Measurements from ENCODE around the gene ANKDD1A. TPM values are rescaled to one million over a fixed set of nuclear protein-coding genes. Genes with fewer than 3 reads are reported as not detected.

Gene ANKDD1A
- total RNA-seq, 4 donors from 2014 or later: 0.82 to 7.1 (median 3.2) TPM

DNA sequence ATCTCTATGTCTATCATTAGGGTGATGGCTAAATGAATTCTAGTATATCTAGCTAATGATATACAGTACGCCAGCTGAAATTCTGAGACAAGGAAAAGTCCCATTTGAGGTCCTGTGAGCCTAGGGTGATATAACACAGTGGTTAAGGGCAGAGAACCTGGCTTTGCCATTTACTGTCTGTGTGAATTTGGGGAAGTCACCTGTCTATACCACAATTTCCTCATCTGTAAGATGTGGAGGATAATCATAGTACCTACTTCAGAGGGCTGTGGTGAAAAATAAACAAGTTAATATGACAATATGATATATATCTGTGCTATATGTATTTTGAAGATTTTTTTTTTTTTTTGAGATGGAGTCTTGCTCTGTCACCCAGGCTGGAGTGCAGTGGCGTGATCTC is 9.8 kb upstream of the ANKDD1A start:
- Histone ChIP-seq H3K4me3 (no peak overlapping the region), H3K9me3 (peaks cover 0 to 9% of the 10 kb centered on the region in 2 donors), H3K4me1 (peaks cover 0 to 21% (median 0%) of the 10 kb centered on the region in 4 donors), H3K27me3 (no peaks in the 10 kb centered on the region), H3K27ac (no peak overlapping the region), H3K36me3 (no peaks in the 10 kb centered on the region)
- DNase-seq: no peak
- intact Hi-C loops (cut with DNase I; ENCODE audit: low total_unique reads): no loop called here
- in situ Hi-C loops (cut with MboI; ENCODE audit: low pct_ligation_motif_present in 1 of 4, low pct_unique_long_range_greater_than_20kb in 1 of 4, low sequenced_read_pairs in 3 of 4): loop anchor here in 3 of 4 donors (10.0 to 25.0 kb wide), 3 partner anchors 67 to 167 kb away; no protein-coding TSS in a partner anchor
- WGBS, 2 donors (ENCODE audit: low coverage in 1 of 2): 45 to 63% methylated on average over 2 of the region's 2 CpGs
- TF ChIP-seq EP300 (IDR thresholded peaks at IDR 0.05; ENCODE audit: low read depth) (no peak), POLR2AphosphoS5 (IDR thresholded peaks at IDR 0.05) (no peak), POLR2A (IDR thresholded peaks at IDR 0.05) (no peak)
- TF ChIP-seq, protein P1, sequence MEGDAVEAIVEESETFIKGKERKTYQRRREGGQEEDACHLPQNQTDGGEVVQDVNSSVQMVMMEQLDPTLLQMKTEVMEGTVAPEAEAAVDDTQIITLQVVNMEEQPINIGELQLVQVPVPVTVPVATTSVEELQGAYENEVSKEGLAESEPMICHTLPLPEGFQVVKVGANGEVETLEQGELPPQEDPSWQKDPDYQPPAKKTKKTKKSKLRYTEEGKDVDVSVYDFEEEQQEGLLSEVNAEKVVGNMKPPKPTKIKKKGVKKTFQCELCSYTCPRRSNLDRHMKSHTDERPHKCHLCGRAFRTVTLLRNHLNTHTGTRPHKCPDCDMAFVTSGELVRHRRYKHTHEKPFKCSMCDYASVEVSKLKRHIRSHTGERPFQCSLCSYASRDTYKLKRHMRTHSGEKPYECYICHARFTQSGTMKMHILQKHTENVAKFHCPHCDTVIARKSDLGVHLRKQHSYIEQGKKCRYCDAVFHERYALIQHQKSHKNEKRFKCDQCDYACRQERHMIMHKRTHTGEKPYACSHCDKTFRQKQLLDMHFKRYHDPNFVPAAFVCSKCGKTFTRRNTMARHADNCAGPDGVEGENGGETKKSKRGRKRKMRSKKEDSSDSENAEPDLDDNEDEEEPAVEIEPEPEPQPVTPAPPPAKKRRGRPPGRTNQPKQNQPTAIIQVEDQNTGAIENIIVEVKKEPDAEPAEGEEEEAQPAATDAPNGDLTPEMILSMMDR (IDR thresholded peaks at IDR 0.05): no peak

DNA sequence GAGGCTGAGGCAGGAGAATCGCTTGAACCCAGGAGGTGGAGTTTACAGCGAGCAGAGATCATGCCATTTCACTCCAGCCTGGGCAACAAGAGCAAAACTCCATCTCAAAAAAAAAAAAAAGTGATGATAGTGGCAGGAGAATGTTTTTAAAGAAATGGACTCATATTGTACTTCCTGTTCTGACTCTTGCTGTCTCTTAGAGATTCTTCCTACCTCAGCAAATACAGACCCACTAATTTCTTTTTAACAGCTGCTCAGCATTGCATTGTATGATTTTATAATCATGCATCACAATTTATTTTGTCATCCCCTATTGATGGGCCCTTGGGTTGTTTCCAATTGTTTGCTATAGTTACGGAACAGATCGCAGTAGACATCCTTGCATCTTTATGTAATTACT is 8.8 kb upstream of the ANKDD1A start:
- WGBS, 2 donors (ENCODE audit: low coverage in 1 of 2): 87 to 92% methylated on average over 4 of the region's 4 CpGs
- TF ChIP-seq POLR2AphosphoS5 (IDR thresholded peaks at IDR 0.05) (no peak), EP300 (IDR thresholded peaks at IDR 0.05; ENCODE audit: low read depth) (no peak)
- TF ChIP-seq, protein P1 (IDR thresholded peaks at IDR 0.05): no peak
- in situ Hi-C loops (cut with MboI; ENCODE audit: low pct_ligation_motif_present in 1 of 4, low pct_unique_long_range_greater_than_20kb in 1 of 4, low sequenced_read_pairs in 3 of 4) (loop anchor here in 3 of 4 donors (10.0 to 25.0 kb wide), 3 partner anchors 68 to 168 kb away; no protein-coding TSS in a partner anchor), intact Hi-C loops (cut with DNase I; ENCODE audit: low total_unique reads) (no loop called here)
- Histone ChIP-seq H3K4me1 (peaks cover 0 to 11% (median 0%) of the 10 kb centered on the region in 4 donors), H3K9me3 (peaks cover 0 to 9% of the 10 kb centered on the region in 2 donors), H3K4me3 (no peak overlapping the region), H3K27ac (no peak overlapping the region), H3K36me3 (no peaks in the 10 kb centered on the region), H3K27me3 (no peaks in the 10 kb centered on the region)
- DNase-seq: no peak

DNA sequence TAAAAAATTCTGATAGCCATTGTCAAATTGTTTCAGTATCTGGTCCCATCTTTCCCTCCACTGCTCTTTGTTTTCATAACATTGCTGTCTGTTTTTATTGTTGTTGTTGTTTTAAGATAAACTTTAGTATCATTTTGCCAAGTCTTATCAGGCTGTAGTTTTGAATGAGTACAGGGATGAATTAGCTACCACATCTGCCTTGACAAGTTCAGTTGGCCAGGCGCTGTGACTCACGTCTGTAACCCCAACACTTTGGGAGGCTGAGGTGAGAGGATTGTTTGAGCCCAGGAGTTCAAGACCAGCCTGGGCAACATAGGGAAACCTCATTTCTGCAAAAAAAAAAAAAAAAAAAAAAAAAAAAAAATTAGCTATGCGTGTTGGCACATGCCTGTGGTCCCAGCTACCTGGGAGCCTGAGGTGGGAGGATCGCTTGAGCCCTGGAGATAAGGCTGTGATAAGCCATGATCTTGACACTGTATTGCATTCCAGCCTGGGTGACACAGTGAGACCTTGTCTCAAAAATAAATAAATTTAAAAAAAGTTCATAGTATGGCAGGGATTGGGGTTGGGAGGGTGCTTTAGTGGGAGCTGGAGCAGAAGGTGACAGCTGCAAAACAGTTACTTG is 8.3 kb upstream of the ANKDD1A start:
- in situ Hi-C loops (cut with MboI; ENCODE audit: low pct_ligation_motif_present in 1 of 4, low pct_unique_long_range_greater_than_20kb in 1 of 4, low sequenced_read_pairs in 3 of 4) (loop anchor here in 3 of 4 donors (10.0 to 25.0 kb wide), 3 partner anchors 69 to 169 kb away; no protein-coding TSS in a partner anchor), intact Hi-C loops (cut with DNase I; ENCODE audit: low total_unique reads) (no loop called here)
- Histone ChIP-seq H3K27me3 (no peaks in the 10 kb centered on the region), H3K4me3 (no peak overlapping the region), H3K27ac (no peak overlapping the region), H3K9me3 (peaks cover 0 to 9% of the 10 kb centered on the region in 2 donors), H3K36me3 (no peaks in the 10 kb centered on the region), H3K4me1 (peaks cover 0 to 6% (median 0%) of the 10 kb centered on the region in 4 donors)
- DNase-seq: no peak
- TF ChIP-seq POLR2A (IDR thresholded peaks at IDR 0.05): no peak
- no peak for TF ChIP-seq POLR2AphosphoS5 (IDR thresholded peaks at IDR 0.05)
- TF ChIP-seq, protein P1 (IDR thresholded peaks at IDR 0.05): no peak
- TF ChIP-seq EP300 (IDR thresholded peaks at IDR 0.05; ENCODE audit: low read depth): no peak
- 85 to 94% methylated on average over 2 to 4 of the region's 4 CpGs for WGBS, 2 donors (ENCODE audit: low coverage in 1 of 2)

DNA sequence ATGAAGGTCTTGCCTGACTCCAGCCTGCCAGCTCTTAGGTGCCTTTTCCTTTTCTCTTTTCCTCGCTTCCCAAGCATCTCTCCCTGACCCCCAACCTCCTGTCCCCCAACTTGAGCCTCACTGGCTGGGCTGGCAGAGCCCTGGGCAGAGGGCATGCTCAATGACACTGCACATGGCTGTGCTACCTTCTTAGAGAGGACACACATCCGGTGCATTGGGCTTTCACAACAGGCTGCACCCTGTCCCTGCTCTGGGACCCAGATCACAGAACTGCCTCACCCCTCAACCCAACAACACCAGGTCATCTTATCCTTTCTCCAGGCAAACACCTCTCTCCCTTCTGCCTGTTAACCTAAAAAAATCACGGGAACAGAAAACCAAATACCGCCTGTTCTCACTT is 7.5 kb upstream of the ANKDD1A start:
- H3K36me3 ChIP-seq: no peaks in the 10 kb centered on the region
- H3K4me1 ChIP-seq: peaks cover 0 to 5% (median 0%) of the 10 kb centered on the region in 4 donors
- intact Hi-C loops (cut with DNase I; ENCODE audit: low total_unique reads) (no loop called here), in situ Hi-C loops (cut with MboI; ENCODE audit: low pct_ligation_motif_present in 1 of 4, low pct_unique_long_range_greater_than_20kb in 1 of 4, low sequenced_read_pairs in 3 of 4) (loop anchor here in 3 of 4 donors (10.0 to 25.0 kb wide), 3 partner anchors 69 to 169 kb away; no protein-coding TSS in a partner anchor)
- H3K27me3 ChIP-seq: no peaks in the 10 kb centered on the region
- no peak overlapping the region for H3K4me3 ChIP-seq
- peaks cover 0 to 9% of the 10 kb centered on the region in 2 donors for H3K9me3 ChIP-seq
- TF ChIP-seq EP300 (IDR thresholded peaks at IDR 0.05; ENCODE audit: low read depth): no peak
- TF ChIP-seq POLR2AphosphoS5 (IDR thresholded peaks at IDR 0.05): no peak
- TF ChIP-seq, protein P1 (IDR thresholded peaks at IDR 0.05): no peak
- no peak for TF ChIP-seq POLR2A (IDR thresholded peaks at IDR 0.05)
- 86 to 95% methylated on average over 2 to 4 of the region's 4 CpGs for WGBS, 2 donors (ENCODE audit: low coverage in 1 of 2)
- no peak for DNase-seq
- no peak overlapping the region for H3K27ac ChIP-seq

Measured in transverse colon (tissue), 4 donors.